Measurements from ENCODE around the gene PREX1.

The PREX1 gene

DNA sequence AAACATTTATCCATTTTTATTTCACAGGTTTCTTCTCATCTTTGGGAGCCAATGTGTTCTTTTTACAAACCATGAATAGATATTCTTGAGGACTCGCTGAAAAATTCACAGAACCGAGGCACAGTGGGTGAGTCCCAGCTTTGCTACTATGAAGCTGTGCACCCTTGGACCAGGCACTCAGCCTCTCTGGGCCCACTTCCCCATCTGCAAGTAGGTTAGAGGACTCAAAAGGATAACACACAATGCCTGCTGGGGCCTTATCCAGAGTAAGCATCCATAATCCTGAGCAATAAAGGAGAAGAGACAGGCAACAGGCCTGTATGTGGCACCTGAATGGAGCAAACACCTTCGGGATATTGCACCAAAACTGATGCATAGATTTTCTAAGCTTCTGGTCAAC, 153.3 kb downstream of the PREX1 start:
- no peak for DNase-seq

DNA sequence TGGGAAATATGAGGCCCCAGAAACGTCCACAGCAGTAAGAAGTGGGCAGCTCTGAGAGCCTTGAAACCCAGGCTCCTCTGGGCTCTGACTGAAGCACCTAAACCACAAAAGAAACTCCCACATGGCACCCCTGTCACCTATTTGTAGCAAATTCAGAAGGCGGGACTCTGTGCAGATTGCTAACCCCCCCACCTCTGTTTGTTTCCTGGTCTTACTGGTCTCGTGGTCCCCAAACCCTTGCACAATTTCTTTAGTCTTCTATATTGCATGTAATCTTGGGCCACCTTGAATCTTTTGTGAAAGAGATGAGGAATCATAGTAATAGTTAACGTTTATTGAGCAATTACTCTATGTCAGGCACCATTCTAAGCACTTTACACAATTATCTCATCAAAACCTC, 154.3 kb downstream of the PREX1 start:
- DNase-seq = no peak

DNA sequence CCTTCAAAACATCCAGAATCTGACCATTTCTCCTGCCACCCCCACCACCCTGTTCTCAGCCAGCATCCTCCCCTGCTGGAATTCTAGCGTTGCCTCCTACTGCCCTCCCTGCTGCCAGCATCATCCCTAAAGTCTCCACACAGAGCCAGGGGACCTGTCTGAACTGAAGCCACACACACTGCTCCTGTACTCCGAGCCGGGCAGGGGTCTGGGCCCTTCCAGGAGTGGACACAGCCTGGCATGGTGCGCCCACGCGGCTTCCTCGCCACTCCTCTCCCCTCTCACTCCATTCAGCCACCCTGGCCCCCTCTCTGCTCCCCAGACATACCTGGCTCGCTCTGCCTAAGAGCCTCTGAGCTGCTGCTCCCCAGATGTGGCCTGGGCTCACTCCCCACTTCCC, 155.5 kb downstream of the PREX1 start:
- no peak for DNase-seq

DNA sequence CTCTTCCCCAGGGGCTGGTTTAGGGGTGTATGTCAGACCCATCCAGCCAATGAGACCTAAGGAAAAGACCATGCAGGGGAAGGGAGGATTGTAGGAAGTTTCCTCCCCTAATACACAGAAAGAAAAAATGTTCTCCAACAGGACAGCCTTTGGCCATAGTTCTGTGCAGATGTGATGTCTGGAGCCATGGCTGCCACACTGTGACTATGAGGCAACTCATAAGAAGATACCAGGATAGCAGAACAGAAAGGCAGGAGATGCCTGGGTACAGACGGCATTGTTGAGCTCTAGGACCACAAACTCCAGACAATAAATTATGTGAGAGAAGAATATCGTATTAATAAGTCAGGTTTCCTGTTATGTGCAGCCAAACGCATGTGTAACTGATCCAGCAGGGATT, 156.7 kb downstream of the PREX1 start:
- DNase-seq = no peak

DNA sequence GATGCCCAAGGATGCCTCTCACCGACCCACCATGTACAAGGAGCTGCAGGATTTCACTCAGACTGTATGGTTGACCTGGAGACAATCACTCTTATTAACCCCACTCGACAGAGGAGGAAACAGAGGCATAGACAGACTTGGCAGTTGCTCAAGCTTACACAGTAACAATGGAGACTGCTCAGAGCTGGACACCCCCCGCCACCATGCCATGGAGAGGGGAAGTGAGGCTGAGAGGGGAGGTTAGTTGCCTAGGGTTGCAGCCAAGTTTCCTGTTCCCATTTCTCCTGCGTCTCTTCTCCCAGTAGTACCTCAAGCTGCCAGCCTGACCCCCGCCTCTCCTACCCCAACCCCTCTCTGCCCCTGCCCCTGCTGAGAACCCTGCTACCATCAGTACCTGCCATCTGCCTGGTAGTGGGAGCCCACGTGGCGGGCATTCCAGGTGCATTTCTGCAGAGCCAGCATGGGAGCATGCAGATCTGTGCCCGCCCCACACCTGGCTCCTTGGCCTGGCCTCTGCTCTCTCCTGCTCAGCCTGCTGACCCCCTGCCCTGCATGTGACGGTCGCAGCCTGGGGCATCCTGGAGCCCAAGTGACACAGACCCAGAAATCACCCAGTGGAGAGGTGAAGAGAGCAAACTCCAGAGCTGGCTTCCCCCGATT, 157.7 kb downstream of the PREX1 start:
- DNase-seq = no peak

DNA sequence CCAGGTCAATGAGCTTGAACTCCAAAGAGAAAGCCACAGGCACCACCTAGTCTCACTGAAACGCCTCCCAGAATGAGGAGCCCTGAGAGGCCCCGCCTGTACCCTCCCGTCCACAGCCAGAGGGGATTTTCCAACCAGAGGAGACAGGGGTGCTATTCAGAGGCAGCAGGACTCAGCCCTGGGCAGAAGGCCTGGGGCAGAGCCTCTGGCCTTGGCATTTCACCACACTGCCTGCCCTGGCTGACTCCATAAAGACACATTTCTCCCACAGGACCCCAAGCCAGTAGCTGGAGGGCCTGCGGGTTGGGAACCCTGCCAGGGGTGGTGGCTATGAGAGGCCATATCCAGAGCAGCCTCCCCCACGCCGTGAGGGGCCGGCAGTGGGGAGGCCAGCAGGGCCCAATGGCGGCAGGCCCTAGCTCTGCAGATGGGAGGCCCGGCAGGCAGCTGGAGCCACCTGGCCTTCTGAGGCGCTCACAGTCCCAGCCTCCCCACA, 159.3 kb downstream of the PREX1 start:
- DNase-seq = no peak

DNA sequence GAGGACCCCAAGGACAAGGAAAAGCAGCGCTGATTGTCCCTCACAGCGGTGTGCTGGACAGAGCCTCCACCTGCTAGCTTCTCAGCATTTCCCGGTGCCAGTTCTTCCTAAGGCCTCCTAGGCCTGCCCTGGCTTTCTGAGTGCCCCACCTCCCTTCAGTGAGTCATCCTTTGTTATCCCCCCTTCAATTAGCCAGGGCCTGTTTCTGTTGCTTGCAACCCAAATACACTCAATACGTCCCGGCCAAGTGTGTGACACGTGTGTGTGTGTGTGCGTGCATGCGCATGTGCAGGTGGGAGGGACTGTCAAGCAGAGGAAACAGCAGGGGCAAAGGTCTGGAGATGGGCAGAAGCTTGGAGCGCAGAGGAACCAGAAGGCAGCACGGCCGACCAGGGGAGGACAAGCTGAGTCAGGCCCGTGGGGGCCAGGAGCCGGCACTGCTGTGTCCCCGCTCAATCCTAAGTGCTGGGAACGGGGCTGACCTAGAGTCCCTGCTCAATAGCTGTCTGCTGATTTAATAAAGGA, 159.8 kb downstream of the PREX1 start:
- no peak for DNase-seq

DNA sequence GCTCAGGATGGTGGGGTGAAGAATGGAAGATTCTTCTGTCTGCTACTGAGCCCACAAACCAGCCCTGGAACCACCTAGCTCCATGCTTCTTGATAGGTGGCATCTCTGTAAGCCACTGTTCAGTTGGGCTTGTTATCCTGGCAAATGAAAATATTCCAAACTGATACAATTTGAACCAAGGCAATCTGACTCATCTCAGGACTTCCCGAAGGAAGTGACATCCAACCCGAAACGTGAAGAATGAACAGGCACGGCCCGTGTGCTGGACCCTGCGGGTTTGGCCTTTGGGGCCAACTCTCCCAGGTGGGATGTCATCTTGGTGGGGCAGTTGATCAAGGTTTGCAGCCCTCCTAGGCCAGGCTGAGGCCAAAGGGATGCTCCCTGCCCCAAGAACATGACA, 160.3 kb downstream of the PREX1 start:
- no peak for DNase-seq

DNA sequence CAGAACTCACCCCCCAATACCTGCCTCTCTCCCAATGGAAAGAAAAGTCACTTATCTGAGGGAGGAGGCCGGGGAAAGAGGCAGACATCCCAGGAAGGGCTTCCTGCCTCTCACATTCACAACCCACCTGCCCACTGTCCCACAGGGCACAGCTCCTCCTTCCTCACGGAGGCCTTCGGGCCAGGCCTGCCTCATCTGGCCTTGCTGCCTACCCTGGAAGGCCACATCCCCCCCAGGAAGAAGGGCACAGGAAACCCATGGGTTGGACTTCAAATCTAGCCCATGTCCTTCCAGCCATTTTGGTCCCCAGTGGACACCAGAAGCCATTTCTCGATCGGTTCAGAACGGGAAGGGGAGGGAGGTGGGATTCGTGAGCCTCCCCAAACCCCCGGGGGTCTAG, 162.0 kb downstream of the PREX1 start:
- no peak for DNase-seq

DNA sequence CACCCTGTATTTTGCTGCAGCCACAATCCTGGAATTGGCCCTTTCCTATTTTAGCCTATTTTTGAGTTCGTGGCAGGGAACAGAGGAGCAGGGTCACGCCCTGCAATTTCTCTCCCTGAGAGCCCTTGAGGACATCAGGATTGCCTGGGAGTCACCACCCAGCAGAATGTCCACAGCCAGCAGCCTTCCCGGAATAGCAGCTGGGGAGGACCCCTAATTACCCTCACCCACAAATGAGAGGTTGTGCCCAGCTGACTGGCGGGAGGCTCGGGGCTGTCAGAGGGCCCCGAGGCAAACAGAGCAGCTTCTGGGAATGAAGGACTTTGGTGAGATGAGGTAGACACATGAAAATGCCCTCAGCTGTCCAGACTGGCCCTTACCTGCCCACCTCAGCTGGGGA, 165.1 kb downstream of the PREX1 start:
- no peak for DNase-seq

DNA sequence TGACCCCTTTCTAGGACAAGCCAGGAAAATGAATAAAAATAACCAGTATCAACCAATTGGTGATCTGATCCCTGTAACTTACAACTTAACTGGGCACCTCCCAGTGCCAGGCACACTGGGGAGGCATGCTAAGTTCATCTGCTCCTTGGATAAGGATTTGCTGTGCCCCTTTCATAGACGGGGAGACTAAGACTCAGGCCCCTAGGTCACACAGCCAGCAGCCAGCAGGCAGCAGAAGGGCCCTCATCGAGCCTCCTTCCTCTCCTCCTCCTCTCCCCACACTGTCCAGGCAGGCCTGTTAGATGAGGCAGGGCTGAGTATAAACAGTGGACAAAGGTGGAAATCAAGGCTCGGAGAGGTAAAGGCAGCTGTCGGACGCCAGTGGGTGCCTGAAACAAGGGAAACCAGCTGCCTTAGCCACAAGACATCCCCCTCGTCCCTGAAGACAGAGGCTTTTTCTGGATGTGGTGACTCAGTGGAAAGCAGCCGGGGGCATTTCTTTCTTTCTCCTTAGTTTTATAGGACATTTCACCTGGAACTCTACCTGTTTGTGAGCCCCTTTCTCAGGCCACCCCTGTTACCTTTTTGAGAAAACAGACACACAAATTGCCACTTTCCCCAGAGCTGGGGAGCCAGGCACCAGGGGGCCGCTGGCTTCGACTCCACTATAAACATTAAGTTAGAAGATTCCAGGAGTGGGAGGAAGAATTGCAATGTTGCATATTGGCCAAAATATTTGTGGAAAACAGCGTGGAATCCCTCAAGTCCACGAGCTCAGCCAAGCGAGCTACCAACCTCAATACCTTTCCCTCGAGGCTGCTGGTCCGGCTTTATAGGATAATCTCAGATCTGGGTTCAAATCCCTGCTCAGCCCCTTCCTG, 166.0 kb downstream of the PREX1 start:
- DNase-seq = no peak

DNA sequence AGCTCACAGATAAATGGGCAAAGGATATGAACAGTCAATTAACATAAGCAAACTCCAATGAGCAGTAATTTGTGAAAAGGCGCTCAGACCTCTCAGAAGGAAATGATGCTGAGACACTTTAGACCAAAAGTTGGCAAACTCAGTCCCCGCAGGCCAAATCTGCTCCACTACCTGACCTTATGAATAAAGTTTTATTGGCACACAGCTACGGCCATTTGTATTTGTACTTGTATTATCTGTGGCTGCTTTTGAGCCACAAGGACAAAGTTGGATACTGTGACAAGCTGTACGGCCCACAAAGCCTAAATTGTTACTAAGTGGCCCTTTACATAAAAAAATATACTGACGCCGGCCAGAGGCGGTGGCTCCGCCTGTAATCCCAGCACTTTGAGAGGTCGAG, 167.0 kb downstream of the PREX1 start:
- no peak for DNase-seq

DNA sequence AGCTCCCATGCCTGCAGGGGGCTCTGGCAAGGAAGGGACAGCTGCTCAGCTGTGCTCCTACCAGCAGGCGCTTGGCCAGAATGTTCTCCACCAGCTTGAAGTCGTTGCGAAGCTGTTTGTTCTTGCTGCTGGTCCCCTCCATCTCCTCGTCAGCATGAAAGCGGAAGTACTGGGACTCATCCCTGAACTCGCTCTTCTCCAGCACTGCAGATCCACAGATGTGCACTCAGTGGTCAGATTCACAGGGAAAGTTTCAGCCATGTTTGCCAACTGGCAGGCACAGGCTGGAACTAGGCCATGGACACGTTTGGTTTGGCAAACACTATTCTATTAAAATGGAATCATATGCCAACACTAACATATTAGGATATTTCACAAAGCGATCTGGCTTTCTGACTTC, 167.9 kb downstream of the PREX1 start:
- no peak for DNase-seq

DNA sequence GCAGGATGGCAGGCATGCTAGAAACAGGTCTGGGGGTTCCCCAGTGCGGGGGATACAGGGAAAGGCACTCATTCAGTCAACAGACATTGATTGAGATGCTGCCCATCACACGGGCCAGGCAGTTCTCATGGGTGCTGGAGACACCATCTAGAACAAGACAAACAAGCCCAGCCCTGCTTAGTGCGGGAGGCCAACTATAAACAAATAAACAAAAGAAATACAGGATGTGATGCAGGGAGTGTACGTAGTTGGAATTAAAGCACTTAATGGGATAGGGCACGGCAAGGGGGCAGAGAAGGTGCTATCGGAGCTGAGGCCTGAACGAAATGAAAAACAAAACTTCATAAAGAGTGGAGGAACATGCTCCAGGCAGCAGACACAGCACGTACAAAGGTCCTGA, 169.3 kb downstream of the PREX1 start:
- no peak for DNase-seq

DNA sequence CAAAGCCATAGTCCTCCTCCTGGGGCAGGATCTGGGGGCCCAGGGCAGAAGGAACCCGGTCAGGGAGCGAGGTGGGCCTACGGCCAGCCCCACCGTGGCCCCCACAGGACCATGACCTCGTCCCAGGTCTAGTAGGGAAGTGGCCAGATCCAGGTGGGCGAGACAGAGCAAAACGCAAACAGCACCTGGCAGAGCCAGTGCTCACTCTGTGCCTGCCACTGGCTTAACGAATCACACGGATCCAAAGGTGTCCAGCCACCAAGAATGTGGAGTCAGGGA, 169.7 kb downstream of the PREX1 start:
- DNase-seq = no peak

DNA sequence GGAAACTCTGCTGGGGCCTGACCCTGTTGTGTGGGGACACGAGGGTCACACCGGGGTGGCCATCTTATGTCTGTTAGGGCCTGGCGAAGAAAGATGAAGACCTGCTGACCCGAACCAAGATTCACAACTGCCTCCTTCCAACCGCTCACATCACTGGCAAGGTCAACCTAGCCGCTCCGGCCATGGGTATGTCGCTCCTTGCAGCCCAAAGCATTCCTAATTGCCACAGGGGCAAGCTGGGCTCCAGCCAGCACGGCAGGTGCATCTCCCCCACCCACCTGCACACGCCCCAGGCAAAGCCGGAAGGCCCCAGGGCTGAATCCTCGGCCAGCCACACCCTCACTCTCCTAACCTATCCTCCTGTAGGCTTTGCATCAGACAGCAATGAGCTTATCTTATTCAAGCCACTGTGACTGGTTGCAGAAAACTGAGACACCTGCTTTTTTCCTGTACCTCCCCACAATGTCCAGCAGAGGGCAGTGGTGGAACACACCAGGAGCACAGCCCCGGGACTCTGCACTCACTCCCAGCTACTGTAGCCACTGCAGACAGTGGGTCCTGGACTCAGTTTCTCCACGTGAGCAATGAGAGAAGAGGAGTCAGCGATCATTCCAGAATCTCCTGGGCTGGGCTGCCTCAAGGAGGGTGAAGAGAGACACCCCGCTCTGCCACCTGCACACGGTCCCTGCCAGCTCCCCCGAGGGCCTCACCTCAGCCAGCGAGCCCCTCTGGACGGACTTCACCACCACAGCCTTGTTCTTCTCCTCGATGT, 170.2 kb downstream of the PREX1 start:
- DNase-seq = peak; percentile 30

DNA sequence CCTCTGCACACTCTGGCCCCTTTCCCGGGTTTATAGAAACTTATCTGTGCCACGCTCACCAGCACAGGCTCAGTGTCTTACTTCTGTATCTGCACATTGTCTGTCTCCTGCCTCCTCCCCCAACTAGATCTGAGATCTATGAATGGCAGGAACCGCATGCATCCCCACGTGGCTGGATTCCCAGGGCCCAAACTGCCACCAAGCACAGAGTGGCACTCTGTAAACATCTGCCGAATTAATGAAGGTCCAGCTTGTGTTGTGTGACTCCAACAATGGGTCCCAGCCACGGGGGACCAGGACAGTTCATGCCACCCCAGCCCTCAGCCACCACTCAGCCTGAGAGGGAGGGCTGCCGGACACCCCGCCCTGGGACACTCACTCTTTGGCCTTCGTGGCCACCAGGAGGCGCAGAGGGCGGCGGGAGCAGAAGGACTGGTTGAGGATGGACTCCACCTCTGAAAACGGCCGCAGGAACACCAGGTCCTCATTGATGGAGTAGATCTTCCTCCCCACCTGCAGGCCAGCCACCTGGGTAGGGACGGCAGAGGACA, 171.1 kb downstream of the PREX1 start:
- DNase-seq = no peak

DNA sequence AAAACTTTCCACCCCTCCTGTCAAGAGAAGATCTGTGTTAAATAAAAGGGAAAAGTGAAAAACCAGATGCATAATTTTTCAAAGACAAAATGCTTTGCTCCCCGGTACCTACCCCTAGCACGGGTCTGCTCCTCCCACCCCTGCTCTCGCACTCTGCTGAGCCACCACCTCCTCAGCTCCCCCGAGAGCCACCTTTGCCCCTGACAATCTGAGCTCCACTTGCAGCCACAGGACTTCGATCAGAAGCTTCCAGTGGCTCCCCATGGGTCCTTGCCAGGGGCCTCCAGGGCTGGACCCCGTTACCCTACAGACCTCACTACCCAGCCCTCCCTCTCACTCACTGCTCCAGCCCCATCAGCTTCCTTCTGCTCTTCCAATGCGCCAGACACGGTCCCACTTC, 171.7 kb downstream of the PREX1 start:
- DNase-seq = no peak

DNA sequence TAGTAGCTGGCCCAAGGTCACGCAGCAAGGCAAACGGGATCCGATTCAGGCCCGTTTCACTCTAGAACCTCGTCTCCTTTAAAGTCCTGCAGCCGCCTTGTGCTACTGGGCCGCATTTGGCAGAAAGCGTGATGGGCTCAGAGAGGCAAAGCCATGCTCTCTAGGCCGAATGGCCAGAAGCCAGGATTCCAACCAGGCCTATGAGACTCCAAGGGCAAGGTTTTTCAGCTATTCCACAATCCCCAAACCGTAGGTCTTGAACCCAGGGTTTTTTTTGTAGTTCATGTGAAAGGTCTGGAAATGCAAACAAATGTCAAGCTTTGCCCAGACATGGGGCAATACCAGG, 174.1 kb downstream of the PREX1 start:
- no peak for DNase-seq

DNA sequence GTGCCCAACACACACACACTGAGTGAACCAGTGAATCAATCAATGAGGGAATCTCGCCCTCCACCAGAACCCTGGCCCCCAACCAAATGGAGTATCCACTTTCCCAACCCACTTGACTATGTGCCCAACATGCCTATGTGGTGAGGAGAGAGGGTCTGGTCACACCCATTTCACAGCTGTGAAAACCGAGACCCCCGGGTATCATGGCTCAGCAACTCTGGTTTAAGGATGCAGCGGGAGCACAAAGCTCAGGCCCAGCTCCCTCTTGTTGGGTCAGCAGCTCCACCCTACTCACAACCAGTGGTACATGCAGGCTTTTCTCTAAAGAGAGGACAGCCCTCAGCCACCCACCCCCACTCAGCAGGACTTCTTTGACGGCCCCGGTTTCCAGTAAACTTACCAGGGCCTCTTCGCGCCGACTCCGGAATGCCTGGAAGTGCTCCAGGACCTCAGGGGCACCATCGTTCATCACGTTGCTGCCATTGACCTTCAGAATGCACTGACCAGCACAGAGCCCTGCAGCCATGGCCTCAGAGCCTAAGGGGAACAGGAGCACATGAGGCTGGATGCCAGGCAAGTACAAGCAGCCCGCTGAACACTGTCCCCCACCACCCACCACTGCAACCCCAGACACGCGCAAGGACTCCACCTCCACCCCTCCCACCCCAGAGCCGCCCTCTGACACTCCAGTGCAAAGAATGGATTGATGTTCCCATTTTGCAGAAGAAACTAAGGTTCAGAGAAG, 174.7 kb downstream of the PREX1 start:
- DNase-seq = no peak

DNA sequence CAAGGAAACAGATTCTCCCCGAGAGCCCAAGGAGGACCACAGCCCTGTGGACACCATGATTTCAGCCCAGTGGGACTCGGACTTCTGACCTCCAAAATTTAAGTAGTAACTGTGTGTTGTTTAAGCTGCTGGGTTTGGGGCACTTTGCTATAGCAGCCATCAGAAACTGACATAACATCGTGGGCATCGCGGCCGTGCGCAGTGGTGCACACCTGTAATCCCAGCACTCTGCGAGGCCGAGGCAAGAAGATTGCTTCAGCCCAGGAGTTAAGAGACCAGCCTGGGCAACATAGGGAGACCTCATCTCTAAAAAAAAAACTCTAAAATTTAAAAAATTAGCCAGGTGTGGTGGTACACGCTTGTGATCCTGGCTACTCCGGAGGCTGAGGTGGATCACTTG, 175.8 kb downstream of the PREX1 start:
- no peak for DNase-seq

DNA sequence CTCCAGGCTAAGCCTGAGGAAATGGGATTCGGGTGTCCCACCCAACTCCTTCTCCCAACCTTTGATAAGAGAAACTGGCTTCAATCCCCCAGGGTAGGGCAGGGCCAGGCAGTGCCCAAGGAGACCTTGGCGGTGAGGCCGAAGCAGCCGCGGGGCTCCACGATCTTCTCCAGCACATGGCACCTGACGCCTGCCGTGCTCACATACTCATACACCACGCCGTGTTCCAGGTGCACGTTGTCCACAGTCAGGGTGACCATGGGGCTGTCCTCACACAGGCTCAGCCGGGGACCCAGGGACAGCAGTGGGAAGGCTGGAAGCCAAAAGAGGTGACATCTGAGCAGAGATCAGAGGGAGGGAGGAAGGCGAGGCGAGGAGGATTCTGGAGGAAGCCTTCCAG, 176.5 kb downstream of the PREX1 start:
- no peak for DNase-seq

DNA sequence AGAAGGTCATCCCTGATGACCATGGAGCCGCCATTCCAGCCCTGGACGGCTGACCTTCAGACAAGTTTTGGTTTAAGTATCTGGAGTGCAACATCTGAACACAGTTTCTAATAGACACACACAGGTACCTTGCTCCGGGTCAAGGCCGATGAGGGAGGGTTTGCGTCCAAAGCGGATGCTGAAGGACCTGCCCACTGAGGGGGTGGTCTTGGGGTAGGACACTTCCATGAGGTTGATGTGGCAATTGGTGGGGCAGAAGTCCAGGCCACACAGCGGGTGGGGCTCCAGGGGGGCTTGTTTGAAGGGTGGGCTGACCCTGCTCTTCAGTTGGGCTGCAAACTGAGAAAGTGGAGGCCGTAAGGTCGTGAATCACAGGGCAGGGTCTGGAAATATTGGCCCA, 177.9 kb downstream of the PREX1 start:
- DNase-seq = no peak
